Astrocyte (in vitro differentiated cells and primary cell): ENCODE measurements around the gene NUDT14.

Source experiments
- CTCF ChIP-seq: IDR thresholded peaks from 2 replicates; pipeline ENCODE4 v1.5.1; 2011; ENCODE audit warnings: low read depth, mild to moderate bottlenecking, inconsistent platforms, low read length, moderate library complexity; ENCODE audit not compliant: insufficient read depth
- EZH2 ChIP-seq: IDR thresholded peaks from 2 replicates; pipeline ENCODE4 v1.6.1; 2012; ENCODE audit warnings: mild to moderate bottlenecking, low read length, inconsistent platforms; ENCODE audit not compliant: insufficient read depth

DNA sequence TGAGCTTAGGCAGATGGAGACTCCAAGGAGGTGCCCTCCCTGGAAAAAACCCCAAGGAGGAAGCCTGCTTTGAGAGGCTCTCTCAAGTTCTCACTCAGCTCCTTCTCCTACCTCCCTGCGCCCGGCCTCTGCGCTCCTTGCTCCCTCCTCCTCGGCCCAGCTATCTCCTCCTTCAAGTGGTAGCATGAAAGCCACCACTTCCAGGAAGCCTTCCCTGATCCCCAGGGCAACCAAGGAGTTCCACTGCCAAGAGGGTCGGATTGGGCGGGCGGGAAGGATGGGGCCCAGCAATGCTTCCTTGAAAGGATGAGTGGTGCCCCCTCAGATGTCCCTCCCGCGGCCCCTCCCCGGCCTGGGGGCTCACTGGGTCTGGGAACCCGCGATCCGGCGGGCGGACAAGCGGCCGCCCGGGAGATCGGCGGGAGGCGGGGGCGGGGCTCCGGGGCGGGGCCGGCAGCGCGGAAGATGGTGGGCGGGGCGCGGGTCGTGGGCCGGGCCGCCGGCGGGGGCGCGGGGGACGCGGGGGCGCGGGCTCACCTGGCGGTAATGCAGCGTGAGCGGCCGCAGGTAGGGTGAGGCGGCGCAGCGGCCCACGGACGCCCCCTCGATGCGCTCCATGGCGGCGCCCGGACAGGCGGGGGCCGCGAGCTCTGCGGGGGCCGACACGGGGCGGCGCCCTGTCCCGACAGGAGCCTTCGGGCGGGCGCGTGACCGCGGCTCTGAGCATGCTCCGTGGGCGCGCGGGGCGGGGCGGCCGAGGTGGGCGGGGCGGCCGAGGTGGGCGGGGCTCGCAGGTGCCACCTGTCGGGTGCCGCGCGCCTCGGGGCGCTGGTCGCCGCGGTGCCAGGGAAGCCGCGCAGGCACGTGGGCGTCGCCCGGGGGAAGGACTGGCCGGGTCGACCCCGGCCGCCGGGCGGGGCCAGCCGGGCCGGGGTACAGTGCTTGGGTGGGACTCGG, at the start of gene NUDT14:
- TF ChIP-seq CTCF (no peak), EZH2 (no peak)
